Fibroblast of lung (primary cell): Measurements from ENCODE around the gene USH1G.
"Not testable (repeated sequence)": the region's sequence is repeated elsewhere in the genome, so short reads cannot be mapped to it uniquely, and the experiment has no call there.

ENCODE experiments used
- EZH2 ChIP-seq: IDR thresholded peaks from 2 replicates; pipeline ENCODE4 v1.5.1; 2012; ENCODE audit warnings: low read length, control low read depth, mild to moderate bottlenecking; ENCODE audit errors: missing control alignments
- TF ChIP-seq, protein P1 (sequence below), 2 donors: IDR thresholded peaks in 1 of 2; conservative IDR thresholded peaks in 1 of 2; 1 replicate in 1 of 2; 2 replicates in 1 of 2; pipeline ENCODE4 v1.5.1; 2011 to 2012; ENCODE audit warnings: low read length in 2 of 2, control low read depth in 1 of 2, inconsistent platforms in 1 of 2, low read depth in 1 of 2, mild to moderate bottlenecking in 1 of 2

- TF ChIP-seq EZH2 = not testable (repeated sequence)
- TF ChIP-seq, protein P1, sequence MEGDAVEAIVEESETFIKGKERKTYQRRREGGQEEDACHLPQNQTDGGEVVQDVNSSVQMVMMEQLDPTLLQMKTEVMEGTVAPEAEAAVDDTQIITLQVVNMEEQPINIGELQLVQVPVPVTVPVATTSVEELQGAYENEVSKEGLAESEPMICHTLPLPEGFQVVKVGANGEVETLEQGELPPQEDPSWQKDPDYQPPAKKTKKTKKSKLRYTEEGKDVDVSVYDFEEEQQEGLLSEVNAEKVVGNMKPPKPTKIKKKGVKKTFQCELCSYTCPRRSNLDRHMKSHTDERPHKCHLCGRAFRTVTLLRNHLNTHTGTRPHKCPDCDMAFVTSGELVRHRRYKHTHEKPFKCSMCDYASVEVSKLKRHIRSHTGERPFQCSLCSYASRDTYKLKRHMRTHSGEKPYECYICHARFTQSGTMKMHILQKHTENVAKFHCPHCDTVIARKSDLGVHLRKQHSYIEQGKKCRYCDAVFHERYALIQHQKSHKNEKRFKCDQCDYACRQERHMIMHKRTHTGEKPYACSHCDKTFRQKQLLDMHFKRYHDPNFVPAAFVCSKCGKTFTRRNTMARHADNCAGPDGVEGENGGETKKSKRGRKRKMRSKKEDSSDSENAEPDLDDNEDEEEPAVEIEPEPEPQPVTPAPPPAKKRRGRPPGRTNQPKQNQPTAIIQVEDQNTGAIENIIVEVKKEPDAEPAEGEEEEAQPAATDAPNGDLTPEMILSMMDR (conservative IDR thresholded peaks at IDR 0.05 in 1 of 2, IDR thresholded peaks at IDR 0.05 in 1 of 2; ENCODE audit: low read depth in 1 of 2, low read length in 2 of 2) = not testable (repeated sequence)
These were observed 14.0 kb downstream of the USH1G start for GRCh38 chr17:74909097-74909496.
